GM12872 (cell line): ENCODE measurements around the gene LPP.

ENCODE experiments used
- CTCF ChIP-seq: IDR thresholded peaks from 3 replicates; pipeline ENCODE4 v1.5.1; 2011; ENCODE audit warnings: low read depth, mild to moderate bottlenecking, low read length, moderate library complexity; ENCODE audit not compliant: insufficient read depth

LPP gene

GRCh38 chr3:188164248-188164687, 10.3 kb downstream of the LPP start:
- no peak for TF ChIP-seq CTCF

- no peak for TF ChIP-seq CTCF
Measured at GRCh38 chr3:188165596-188165995, 11.6 kb downstream of the LPP start.

GRCh38 chr3:188166441-188166840, 12.5 kb downstream of the LPP start:
- TF ChIP-seq CTCF: no peak

GRCh38 chr3:188168186-188168585, 14.2 kb downstream of the LPP start:
- TF ChIP-seq CTCF: no peak

GRCh38 chr3:188168648-188169047, 14.7 kb downstream of the LPP start:
- TF ChIP-seq CTCF: no peak

GRCh38 chr3:188169830-188170455, 16.0 kb downstream of the LPP start:
- TF ChIP-seq CTCF: no peak

GRCh38 chr3:188170461-188171459, 16.8 kb downstream of the LPP start:
- TF ChIP-seq CTCF: no peak
